HCT116 (cell line): Measurements from ENCODE around the gene PIK3CB. TPM values are rescaled to one million over a fixed set of nuclear protein-coding genes. Genes with fewer than 3 reads are reported as not detected.

Experiments
- ATAC-seq: fragments of 200-7000 bp; cut with Tn5 transposase; 2 replicates; pipeline ENCODE4 v1.9.1; 2020; ENCODE audit warnings: mild to moderate bottlenecking, moderate library complexity
- BruUV-seq: library from RNA; stranded (reverse); fragments of 400-500 nt; replicated peaks from 2 replicates; lab custom pipeline; 2021; lab: Mats Ljungman, UMichigan
- CTCF ChIA-PET: fragments of 300-600 bp; sonication (Branson Sonifier 250); formaldehyde crosslinking; loops from one replicate; lab custom pipeline; 2021; ENCODE audit warnings: antibody characterized with exemption; lab: Charles Lee
- POLR2A ChIA-PET: fragments of 300-600, 350-600 bp; sonication (Branson Sonifier 250); formaldehyde crosslinking; loops from one replicate; lab custom pipeline; 2021; ENCODE audit warnings: antibody characterized with exemption; lab: Charles Lee
- RAD21 ChIA-PET, 2 experiments: fragments of 300-600 bp; sonication (Branson Sonifier 250); formaldehyde crosslinking; loops; one replicate each; lab custom pipeline; 2023; ENCODE audit warnings: low total read pairs in 2 of 2; ENCODE audit not compliant: uncharacterized antibody in 2 of 2, unreplicated experiment in 2 of 2, low non-redundant PET in 1 of 2; lab: Charles Lee
- DNase-seq: peaks from one replicate; pipeline ENCODE4 v3.0.0-alpha.2; 2010; ENCODE audit warnings: low read depth, low spot score
- H2AFZ ChIP-seq: fragments of 200-600 bp; shearing (Covaris generic), sonication (generic); 2 replicates; pipeline ENCODE4 v1.6.1; 2017; ENCODE audit warnings: low read depth, mixed run types, mixed read lengths, antibody characterized with exemption, low read length; ENCODE audit not compliant: poor library complexity, severe bottlenecking
- H3K27ac ChIP-seq: 2 replicates; pipeline ENCODE4 v1.5.1; 2012; ENCODE audit warnings: low read depth, low read length
- H3K27me3 ChIP-seq: fragments of 200-600 bp; sonication (generic); 2 replicates; pipeline ENCODE4 v1.6.1; 2016; ENCODE audit warnings: mixed run types, low read length, mixed read lengths; ENCODE audit not compliant: insufficient read depth
- H3K36me3 ChIP-seq, 2 experiments: fragments of 200-500 bp in 1 of 2; fragments of 200-600 bp in 1 of 2; sonication (Bioruptor generic) in 1 of 2; sonication (generic) in 1 of 2; 2 replicates each; pipeline versions ENCODE4 v1.5.1 to v1.6.1; 2014 to 2016; ENCODE audit warnings: low read length in 2 of 2, inconsistent platforms in 1 of 2, mixed read lengths in 1 of 2, mixed run types in 1 of 2; ENCODE audit not compliant: insufficient read depth in 2 of 2, control insufficient read depth in 1 of 2
- H3K4me1 ChIP-seq, 2 experiments: fragments of 200-600 bp in 1 of 2; sonication (generic) in 1 of 2; 2 replicates each; pipeline versions ENCODE4 v1.5.1 to v1.6.1; 2012 to 2017; ENCODE audit warnings: low read length in 2 of 2, inconsistent platforms in 1 of 2, mild to moderate bottlenecking in 1 of 2, mixed read lengths in 1 of 2, mixed run types in 1 of 2, moderate library complexity in 1 of 2; ENCODE audit not compliant: insufficient read depth in 2 of 2, control insufficient read depth in 1 of 2
- H3K4me2 ChIP-seq: fragments of 200-600 bp; sonication (generic); 2 replicates; pipeline ENCODE4 v1.6.1; 2017; ENCODE audit warnings: mixed run types, low read length, mixed read lengths
- H3K4me3 ChIP-seq, 2 experiments: fragments of 200-600 bp in 1 of 2; sonication (generic) in 1 of 2; replicated peaks in 1 of 2; 2 replicates each; pipeline ENCODE4 v1.5.1; 2011 to 2016; ENCODE audit warnings: low read length in 2 of 2, control low read depth in 1 of 2, low read depth in 1 of 2, mild to moderate bottlenecking in 1 of 2, mixed read lengths in 1 of 2, mixed run types in 1 of 2
- H3K79me2 ChIP-seq: fragments of 200-600 bp; sonication (generic); 2 replicates; pipeline ENCODE4 v1.6.1; 2017; ENCODE audit warnings: mild to moderate bottlenecking, mixed run types, low read length, moderate library complexity, mixed read lengths; ENCODE audit not compliant: insufficient read depth
- H3K9ac ChIP-seq: fragments of 200-600 bp; sonication (generic); 2 replicates; pipeline ENCODE4 v1.6.1; 2016; ENCODE audit warnings: low read length, mixed read lengths
- H3K9me2 ChIP-seq: fragments of 200-600 bp; sonication (generic), shearing (Covaris generic); 2 replicates; pipeline ENCODE4 v1.6.1; 2017; ENCODE audit warnings: mixed run types, mild to moderate bottlenecking, moderate library complexity; ENCODE audit not compliant: insufficient read depth
- H3K9me3 ChIP-seq, 2 experiments: fragments of 200-500 bp in 1 of 2; fragments of 200-600 bp in 1 of 2; sonication (Bioruptor generic) in 1 of 2; sonication (generic) in 1 of 2; 2 replicates each; pipeline ENCODE4 v1.6.1; 2014 to 2017; ENCODE audit warnings: low read length in 2 of 2, mixed read lengths in 2 of 2, inconsistent platforms in 1 of 2, low read depth in 1 of 2, mild to moderate bottlenecking in 1 of 2, mixed run types in 1 of 2, moderate library complexity in 1 of 2; ENCODE audit not compliant: control insufficient read depth in 1 of 2, insufficient read depth in 1 of 2
- H4K20me1 ChIP-seq: fragments of 200-600 bp; sonication (generic), shearing (Covaris generic); 2 replicates; pipeline ENCODE4 v1.6.1; 2017; ENCODE audit warnings: mixed run types, mild to moderate bottlenecking, moderate library complexity; ENCODE audit not compliant: insufficient read depth
- ATF3 ChIP-seq: IDR thresholded peaks from 2 replicates; pipeline ENCODE4 v1.6.1; 2012
- CTCF ChIP-seq, 3 experiments: fragments of 200-600 bp in 1 of 3; sonication (generic) in 1 of 3; IDR thresholded peaks in 2 of 3; conservative IDR thresholded peaks in 1 of 3; 2 replicates each; pipeline ENCODE4 v1.5.1; 2012 to 2017; ENCODE audit warnings: low read depth in 2 of 3, low read length in 2 of 3, antibody characterized with exemption in 1 of 3, borderline replicate concordance in 1 of 3, control low read depth in 1 of 3, mild to moderate bottlenecking in 1 of 3, mixed read lengths in 1 of 3, mixed run types in 1 of 3, moderate library complexity in 1 of 3; ENCODE audit not compliant: insufficient read depth in 1 of 3
- EGR1 ChIP-seq: IDR thresholded peaks from 2 replicates; pipeline ENCODE4 v1.6.1; 2012; ENCODE audit warnings: low read depth
- EZH2 ChIP-seq: fragments of 200-600 bp; sonication (generic); IDR thresholded peaks from 2 replicates; pipeline ENCODE4 v1.6.1; 2017; ENCODE audit warnings: antibody characterized with exemption, mixed run types
- JUND ChIP-seq: IDR thresholded peaks from 2 replicates; pipeline ENCODE4 v1.6.1; 2012
- POLR2A ChIP-seq: IDR thresholded peaks from 2 replicates; pipeline ENCODE4 v1.7.0; 2011; ENCODE audit warnings: borderline replicate concordance; ENCODE audit not compliant: insufficient read depth, insufficient read length; ENCODE audit errors: extremely low read depth
- POLR2AphosphoS5 ChIP-seq: IDR thresholded peaks from 2 replicates; pipeline ENCODE4 v1.6.1; 2011; ENCODE audit warnings: mild to moderate bottlenecking, low read depth, low read length, moderate library complexity
- RAD21 ChIP-seq: IDR thresholded peaks from 2 replicates; pipeline ENCODE4 v1.6.1; 2012; ENCODE audit warnings: low read depth, mild to moderate bottlenecking
- REST ChIP-seq: IDR thresholded peaks from 2 replicates; pipeline ENCODE4 v1.6.1; 2012; ENCODE audit warnings: low read depth
- SRF ChIP-seq: IDR thresholded peaks from 2 replicates; pipeline ENCODE4 v1.6.1; 2012; ENCODE audit warnings: low read depth
- ZFX ChIP-seq: fragments of 450-650 bp; IDR thresholded peaks from 2 replicates; pipeline ENCODE4 v1.6.1; 2017
- ZNF274 ChIP-seq: fragments of 200-500 bp; sonication (Bioruptor generic); IDR thresholded peaks from 2 replicates; pipeline ENCODE4 v1.6.1; 2014; ENCODE audit warnings: mild to moderate bottlenecking, low read depth, low read length, inconsistent platforms
- intact Hi-C: fragments of 100-400 bp; cut with micrococcal nuclease; formaldehyde crosslinking; loops from 2 replicates; pipeline ENCODE4 v1.10.0; 2022
- total RNA-seq: library from RNA; stranded (reverse); gene quantifications from one replicate; pipeline ENCODE4 v1.2.1, GENCODE V29; 2021; ENCODE audit not compliant: unreplicated experiment

The PIK3CB gene
- total RNA-seq, 1 experiment from 2014 or later: 44.3 TPM

GRCh38 chr3:138670407-138670806 lies 164.3 kb downstream of the PIK3CB start:
- no TSS peak for BruUV-seq

More at GRCh38 chr3:138670407-138670806, 164.3 kb downstream of the PIK3CB start:
- H2AFZ ChIP-seq: no peak overlapping the region
- no peak overlapping the region for H3K4me3 ChIP-seq
- no peak for TF ChIP-seq REST
- TF ChIP-seq POLR2AphosphoS5: no peak
- no peak for TF ChIP-seq ZNF274
- TF ChIP-seq RAD21: no peak
- TF ChIP-seq CTCF (IDR thresholded peaks at IDR 0.05 in 2 of 3, conservative IDR thresholded peaks at IDR 0.05 in 1 of 3; ENCODE audit: borderline replicate concordance in 1 of 3, insufficient read depth in 1 of 3, low read depth in 2 of 3, low read length in 2 of 3): no peak
- TF ChIP-seq ATF3: no peak
- TF ChIP-seq EZH2: no peak
- TF ChIP-seq EGR1: no peak
- no peak for TF ChIP-seq ZFX
- no peak for TF ChIP-seq POLR2A
- no peak for TF ChIP-seq SRF
- TF ChIP-seq JUND: no peak
- TF ChIP-seq, all 23 proteins: peak for 0
- intact Hi-C loops: no loop called here
- H3K27ac ChIP-seq: no peak overlapping the region
- H3K9me3 ChIP-seq: peaks cover 4 to 7% of the 10 kb centered on the region in 2 experiments; a peak in 1 of 4 replicates
- H3K36me3 ChIP-seq: peaks cover 0 to 8% of the 10 kb centered on the region in 2 experiments; a peak in 1 of 4 replicates
- no peak overlapping the region for H3K4me2 ChIP-seq
- DNase-seq: no peak
- ChIA-PET RAD21 (no interaction called here), CTCF (no interaction called here), POLR2A (no interaction called here)
- no peak for ATAC-seq
- 0 out of 2 replicates have a peak, but pooled peaks cover 3% of the 10 kb centered on the region for H3K79me2 ChIP-seq
- H3K9ac ChIP-seq: no peak overlapping the region
- H3K27me3 ChIP-seq: no peaks in the 10 kb centered on the region
- H3K9me2 ChIP-seq: no peaks in the 10 kb centered on the region
- H4K20me1 ChIP-seq: no peaks in the 10 kb centered on the region
- no peaks in the 10 kb centered on the region for H3K4me1 ChIP-seq
